Left ventricle myocardium inferior (tissue), 1 donor: ENCODE results near the gene TBC1D16. TPM values are rescaled to one million over a fixed set of nuclear protein-coding genes. Genes with fewer than 3 reads are reported as not detected.

ENCODE experiments used
- DNase-seq: peaks from one replicate; pipeline ENCODE4 v3.0.0-alpha.2; 2020
- H3K27ac ChIP-seq: fragments of 200-600 bp; replicated peaks from 2 replicates; pipeline ENCODE4 v1.8.0; 2021
- H3K27me3 ChIP-seq: fragments of 200-600 bp; 2 replicates; pipeline ENCODE4 v1.8.0; 2021; ENCODE audit warnings: low read depth
- H3K36me3 ChIP-seq: fragments of 200-600 bp; 2 replicates; pipeline ENCODE4 v1.8.0; 2021
- H3K4me1 ChIP-seq: fragments of 200-600 bp; 2 replicates; pipeline ENCODE4 v1.8.0; 2021
- H3K4me3 ChIP-seq: fragments of 200-600 bp; 2 replicates; pipeline ENCODE4 v1.8.0; 2021; ENCODE audit warnings: mild to moderate bottlenecking, moderate library complexity
- H3K9me3 ChIP-seq: fragments of 200-600 bp; replicated peaks from 2 replicates; pipeline ENCODE4 v1.8.0; 2021
- intact Hi-C: fragments of 100-400 bp; cut with micrococcal nuclease; formaldehyde crosslinking; loops from one replicate; pipeline ENCODE4 v1.11.0; 2022
- total RNA-seq: library from RNA; stranded (reverse); fragmentation: NEBNext Ultra II Directional; extraction: Animal tissue kit (Norgen Biotek cat#: 25700); gene quantifications from one replicate; pipeline ENCODE4 v1.2.1, GENCODE V29; 2021
- TF ChIP-seq, protein P1 (sequence below): fragments of 200-600 bp; IDR thresholded peaks from 2 replicates; pipeline ENCODE4 v1.8.0; 2021; ENCODE audit warnings: antibody characterized with exemption, mild to moderate bottlenecking, borderline replicate concordance
- donor health status: DM: no; HTN: yes; CAD: no; lungs with severe emphysema.

The TBC1D16 gene
- total RNA-seq, 1 donor from 2014 or later: 15.9 TPM

DNA sequence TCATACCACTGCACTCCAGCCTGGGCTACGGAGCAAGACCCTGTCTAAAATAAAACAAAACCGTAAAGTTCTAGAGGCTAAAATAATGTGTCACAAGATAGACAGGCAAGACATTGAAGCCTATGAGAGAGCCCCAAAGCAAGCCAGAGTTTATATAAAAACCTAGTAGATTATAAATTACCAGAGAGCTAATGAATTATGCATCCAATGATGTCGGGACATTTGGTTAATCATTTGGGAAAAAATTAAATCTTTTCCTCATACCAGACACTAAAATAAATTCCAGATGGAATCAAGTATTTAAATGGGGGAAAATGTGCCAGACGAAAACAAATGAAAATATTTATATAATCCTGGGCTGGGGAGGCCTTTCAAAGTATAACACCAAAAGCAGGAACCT lies 25.0 kb upstream of the TBC1D16 start:
- intact Hi-C loops: no loop called here
- DNase-seq: no peak
- Histone ChIP-seq H3K27ac (no peak overlapping the region), H3K27me3 (no peaks in the 10 kb centered on the region), H3K4me1 (no peaks in the 10 kb centered on the region), H3K4me3 (no peak overlapping the region), H3K9me3 (no peaks in the 10 kb centered on the region), H3K36me3 (peaks cover 5% of the 10 kb centered on the region)
- TF ChIP-seq, protein P1, sequence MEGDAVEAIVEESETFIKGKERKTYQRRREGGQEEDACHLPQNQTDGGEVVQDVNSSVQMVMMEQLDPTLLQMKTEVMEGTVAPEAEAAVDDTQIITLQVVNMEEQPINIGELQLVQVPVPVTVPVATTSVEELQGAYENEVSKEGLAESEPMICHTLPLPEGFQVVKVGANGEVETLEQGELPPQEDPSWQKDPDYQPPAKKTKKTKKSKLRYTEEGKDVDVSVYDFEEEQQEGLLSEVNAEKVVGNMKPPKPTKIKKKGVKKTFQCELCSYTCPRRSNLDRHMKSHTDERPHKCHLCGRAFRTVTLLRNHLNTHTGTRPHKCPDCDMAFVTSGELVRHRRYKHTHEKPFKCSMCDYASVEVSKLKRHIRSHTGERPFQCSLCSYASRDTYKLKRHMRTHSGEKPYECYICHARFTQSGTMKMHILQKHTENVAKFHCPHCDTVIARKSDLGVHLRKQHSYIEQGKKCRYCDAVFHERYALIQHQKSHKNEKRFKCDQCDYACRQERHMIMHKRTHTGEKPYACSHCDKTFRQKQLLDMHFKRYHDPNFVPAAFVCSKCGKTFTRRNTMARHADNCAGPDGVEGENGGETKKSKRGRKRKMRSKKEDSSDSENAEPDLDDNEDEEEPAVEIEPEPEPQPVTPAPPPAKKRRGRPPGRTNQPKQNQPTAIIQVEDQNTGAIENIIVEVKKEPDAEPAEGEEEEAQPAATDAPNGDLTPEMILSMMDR: no peak

DNA sequence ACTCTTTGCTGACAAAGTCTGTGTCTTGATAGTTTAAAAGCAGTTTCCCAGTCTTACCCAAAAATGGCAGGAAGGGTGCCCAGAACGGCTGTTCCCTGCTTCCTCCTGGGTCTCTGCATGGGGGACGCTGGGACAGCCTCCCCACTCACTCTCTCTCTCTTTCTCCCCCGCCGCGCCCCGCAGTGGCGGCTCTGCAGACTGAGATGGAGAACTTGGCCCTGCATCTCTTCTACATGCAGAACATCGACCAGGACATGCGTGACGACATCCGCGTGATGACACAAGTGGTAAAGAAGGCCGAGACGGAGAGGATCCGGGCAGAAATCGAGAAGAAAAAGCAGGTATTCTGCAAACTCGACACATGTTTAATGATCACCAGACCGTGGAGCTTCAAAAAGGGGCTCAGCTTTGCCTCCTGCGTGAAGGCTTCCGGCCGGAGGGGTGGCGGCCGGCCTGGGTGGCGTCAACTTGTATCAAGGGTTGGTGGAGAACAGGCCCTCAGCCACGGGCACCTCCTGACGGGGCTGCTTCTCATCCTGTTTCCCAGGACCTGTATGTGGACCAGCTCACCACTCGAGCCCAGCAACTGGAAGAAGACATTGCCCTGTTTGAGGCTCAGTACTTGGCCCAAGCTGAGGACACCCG lies 22.8 kb upstream of the TBC1D16 start:
- H3K36me3 ChIP-seq: peaks cover 5% of the 10 kb centered on the region
- no peaks in the 10 kb centered on the region for H3K9me3 ChIP-seq
- intact Hi-C loops: no loop called here
- H3K27ac ChIP-seq: no peak overlapping the region
- H3K4me1 ChIP-seq: peaks cover 4% of the 10 kb centered on the region
- H3K27me3 ChIP-seq: no peaks in the 10 kb centered on the region
- H3K4me3 ChIP-seq: no peak overlapping the region
- TF ChIP-seq, protein P1: no peak
- DNase-seq: no peak

DNA sequence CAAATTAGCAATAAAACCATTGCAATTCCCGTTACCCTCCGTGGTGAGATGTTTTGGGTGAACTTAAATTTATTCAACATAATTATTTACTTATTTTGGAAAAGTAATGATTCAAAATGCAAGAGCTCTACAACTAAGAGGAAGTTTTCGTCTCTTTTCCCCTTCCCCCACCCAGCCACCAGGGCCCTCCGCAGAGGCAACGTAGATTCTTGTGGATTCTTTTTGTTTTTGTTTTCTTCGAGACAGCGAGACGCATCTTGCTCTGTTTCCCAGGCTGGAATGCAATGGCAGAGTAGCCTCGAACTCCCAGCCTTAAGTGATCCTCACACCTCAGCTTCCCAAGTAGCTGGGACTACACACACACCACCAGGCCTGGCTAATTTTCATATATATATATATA lies 19.9 kb upstream of the TBC1D16 start:
- Histone ChIP-seq H3K27ac (no peak overlapping the region), H3K27me3 (no peaks in the 10 kb centered on the region), H3K4me3 (no peak overlapping the region), H3K36me3 (peaks cover 11% of the 10 kb centered on the region), H3K4me1 (peaks cover 4% of the 10 kb centered on the region), H3K9me3 (no peaks in the 10 kb centered on the region)
- intact Hi-C loops: no loop called here
- TF ChIP-seq, protein P1: no peak
- no peak for DNase-seq

DNA sequence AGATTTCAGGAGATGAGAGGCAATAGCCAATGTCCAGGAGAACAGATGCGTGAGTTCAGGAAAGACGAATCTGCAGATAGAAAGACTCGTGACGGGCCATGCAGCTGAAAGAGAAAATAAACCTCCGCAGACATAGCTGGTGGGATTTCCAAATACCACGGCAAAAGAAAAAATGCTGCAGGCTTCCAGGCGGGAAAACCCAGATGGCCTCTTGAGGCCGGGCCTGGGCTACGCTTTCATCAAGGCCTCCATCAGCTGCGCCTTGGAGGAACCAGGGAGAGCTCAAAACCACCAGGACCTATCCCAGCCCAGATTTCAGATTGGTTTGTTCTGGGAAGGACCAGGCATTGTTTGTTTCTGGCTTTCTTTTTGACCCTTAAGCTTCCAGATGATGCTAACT lies 17.4 kb upstream of the TBC1D16 start:
- TF ChIP-seq, protein P1: no peak
- H3K27ac ChIP-seq: no peak overlapping the region
- DNase-seq: no peak
- H3K4me1 ChIP-seq: peaks cover 4% of the 10 kb centered on the region
- no peaks in the 10 kb centered on the region for H3K27me3 ChIP-seq
- no peaks in the 10 kb centered on the region for H3K9me3 ChIP-seq
- intact Hi-C loops: no loop called here
- peaks cover 16% of the 10 kb centered on the region for H3K36me3 ChIP-seq
- no peak overlapping the region for H3K4me3 ChIP-seq

DNA sequence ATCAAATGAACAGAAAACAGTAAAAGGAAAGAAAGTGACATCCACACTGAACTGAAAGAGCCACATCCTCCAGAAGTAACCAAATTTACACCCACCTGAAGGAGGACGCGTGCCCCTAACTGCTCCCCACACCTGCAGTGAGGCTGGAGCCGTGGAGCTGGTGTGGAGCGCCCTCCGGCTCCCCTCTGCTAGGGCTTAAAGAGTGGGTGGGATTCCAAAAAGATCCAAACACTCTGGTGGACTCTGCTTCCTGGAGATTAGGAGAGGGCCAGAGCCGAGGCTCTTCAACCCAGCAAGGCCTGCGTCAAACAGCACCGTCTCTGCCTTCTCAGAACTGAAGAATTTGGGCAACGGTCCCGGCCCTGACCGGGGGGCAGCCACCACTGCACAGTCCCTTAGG lies 16.0 kb upstream of the TBC1D16 start:
- DNase-seq: no peak
- peaks cover 25% of the 10 kb centered on the region for H3K36me3 ChIP-seq
- no peak overlapping the region for H3K4me3 ChIP-seq
- no peak overlapping the region for H3K27ac ChIP-seq
- intact Hi-C loops: no loop called here
- no peaks in the 10 kb centered on the region for H3K9me3 ChIP-seq
- TF ChIP-seq, protein P1: no peak
- H3K27me3 ChIP-seq: no peaks in the 10 kb centered on the region
- H3K4me1 ChIP-seq: peaks cover 4% of the 10 kb centered on the region
